Neural crest cell (in vitro differentiated cells): ENCODE measurements around the gene NUCB1. TPM values are rescaled to one million over a fixed set of nuclear protein-coding genes. Genes with fewer than 3 reads are reported as not detected.

Experiments
- DNase-seq: peaks from one replicate; pipeline ENCODE4 v3.0.0; 2021; ENCODE audit warnings: low read depth, mixed read lengths, low spot score
- H3K27ac Mint-ChIP-seq: one replicate; pipeline ENCODE4 v1.8.0; 2021; ENCODE audit warnings: mild to moderate bottlenecking, mixed read lengths; ENCODE audit not compliant: unreplicated experiment
- H3K27me3 Mint-ChIP-seq: 2 replicates; pipeline ENCODE4 v1.8.0; 2021; ENCODE audit warnings: low read depth, mild to moderate bottlenecking, mixed read lengths
- H3K36me3 Mint-ChIP-seq: 2 replicates; pipeline ENCODE4 v1.8.0; 2021; ENCODE audit warnings: low read depth, mild to moderate bottlenecking, mixed read lengths
- H3K4me1 Mint-ChIP-seq: 2 replicates; pipeline ENCODE4 v1.8.0; 2021; ENCODE audit warnings: mixed read lengths
- H3K4me3 Mint-ChIP-seq: one replicate; pipeline ENCODE4 v1.8.0; 2021; ENCODE audit warnings: mild to moderate bottlenecking, mixed read lengths
- H3K9me3 Mint-ChIP-seq: 2 replicates; pipeline ENCODE4 v1.8.0; 2021; ENCODE audit warnings: mixed read lengths
- total RNA-seq: library from RNA; stranded (reverse); gene quantifications from 2 replicates; pipeline ENCODE4 v1.2.1, GENCODE V29; 2021
- TF ChIP-seq, protein P1 (sequence below): fragments of 200-600 bp; sonication (generic); conservative IDR thresholded peaks from 2 replicates; pipeline ENCODE4 v1.5.0; 2021; ENCODE audit warnings: antibody characterized with exemption, mild to moderate bottlenecking

The NUCB1 gene
- total RNA-seq, 1 donor from 2014 or later: 102 TPM

DNA sequence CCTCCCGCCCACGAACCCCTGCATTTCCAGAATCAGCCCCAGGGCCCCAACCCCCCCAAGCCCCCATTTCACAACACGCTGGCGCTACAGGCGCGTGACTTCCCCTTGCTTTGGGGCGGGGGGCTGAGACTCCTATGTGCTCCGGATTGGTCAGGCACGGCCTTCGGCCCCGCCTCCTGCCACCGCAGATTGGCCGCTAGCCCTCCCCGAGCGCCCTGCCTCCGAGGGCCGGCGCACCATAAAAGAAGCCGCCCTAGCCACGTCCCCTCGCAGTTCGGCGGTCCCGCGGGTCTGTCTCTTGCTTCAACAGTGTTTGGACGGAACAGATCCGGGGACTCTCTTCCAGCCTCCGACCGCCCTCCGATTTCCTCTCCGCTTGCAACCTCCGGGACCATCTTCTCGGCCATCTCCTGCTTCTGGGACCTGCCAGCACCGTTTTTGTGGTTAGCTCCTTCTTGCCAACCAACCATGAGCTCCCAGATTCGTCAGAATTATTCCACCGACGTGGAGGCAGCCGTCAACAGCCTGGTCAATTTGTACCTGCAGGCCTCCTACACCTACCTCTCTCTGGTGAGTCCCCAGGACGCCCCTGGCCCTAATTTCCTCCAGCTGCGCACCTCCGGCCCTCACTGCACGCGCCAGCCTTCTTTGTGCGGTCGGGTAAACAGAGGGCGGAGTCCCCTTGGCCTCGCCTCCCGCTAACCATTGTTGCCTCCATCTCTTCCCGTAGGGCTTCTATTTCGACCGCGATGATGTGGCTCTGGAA, 65.1 kb downstream of the NUCB1 start, which contains the start of gene FTL:
TSS of gene FTL (plus strand) at position 270 of the 766 bp plus-strand sequence. CDS start at position 469, 199 bp downstream.
- Mint-ChIP-seq H3K27me3 (peaks cover 21% of the 10 kb centered on the region), H3K9me3 (no peaks in the 10 kb centered on the region), H3K27ac (peak within 1 kb of the TSS; percentile 99), H3K36me3 (peaks cover 24% of the 10 kb centered on the region), H3K4me3 (peak within 1 kb of the TSS; percentile 99), H3K4me1 (peaks cover 58% of the 10 kb centered on the region)
- peak; percentile 90 for DNase-seq
- TF ChIP-seq, protein P1, sequence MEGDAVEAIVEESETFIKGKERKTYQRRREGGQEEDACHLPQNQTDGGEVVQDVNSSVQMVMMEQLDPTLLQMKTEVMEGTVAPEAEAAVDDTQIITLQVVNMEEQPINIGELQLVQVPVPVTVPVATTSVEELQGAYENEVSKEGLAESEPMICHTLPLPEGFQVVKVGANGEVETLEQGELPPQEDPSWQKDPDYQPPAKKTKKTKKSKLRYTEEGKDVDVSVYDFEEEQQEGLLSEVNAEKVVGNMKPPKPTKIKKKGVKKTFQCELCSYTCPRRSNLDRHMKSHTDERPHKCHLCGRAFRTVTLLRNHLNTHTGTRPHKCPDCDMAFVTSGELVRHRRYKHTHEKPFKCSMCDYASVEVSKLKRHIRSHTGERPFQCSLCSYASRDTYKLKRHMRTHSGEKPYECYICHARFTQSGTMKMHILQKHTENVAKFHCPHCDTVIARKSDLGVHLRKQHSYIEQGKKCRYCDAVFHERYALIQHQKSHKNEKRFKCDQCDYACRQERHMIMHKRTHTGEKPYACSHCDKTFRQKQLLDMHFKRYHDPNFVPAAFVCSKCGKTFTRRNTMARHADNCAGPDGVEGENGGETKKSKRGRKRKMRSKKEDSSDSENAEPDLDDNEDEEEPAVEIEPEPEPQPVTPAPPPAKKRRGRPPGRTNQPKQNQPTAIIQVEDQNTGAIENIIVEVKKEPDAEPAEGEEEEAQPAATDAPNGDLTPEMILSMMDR: no peak

DNA sequence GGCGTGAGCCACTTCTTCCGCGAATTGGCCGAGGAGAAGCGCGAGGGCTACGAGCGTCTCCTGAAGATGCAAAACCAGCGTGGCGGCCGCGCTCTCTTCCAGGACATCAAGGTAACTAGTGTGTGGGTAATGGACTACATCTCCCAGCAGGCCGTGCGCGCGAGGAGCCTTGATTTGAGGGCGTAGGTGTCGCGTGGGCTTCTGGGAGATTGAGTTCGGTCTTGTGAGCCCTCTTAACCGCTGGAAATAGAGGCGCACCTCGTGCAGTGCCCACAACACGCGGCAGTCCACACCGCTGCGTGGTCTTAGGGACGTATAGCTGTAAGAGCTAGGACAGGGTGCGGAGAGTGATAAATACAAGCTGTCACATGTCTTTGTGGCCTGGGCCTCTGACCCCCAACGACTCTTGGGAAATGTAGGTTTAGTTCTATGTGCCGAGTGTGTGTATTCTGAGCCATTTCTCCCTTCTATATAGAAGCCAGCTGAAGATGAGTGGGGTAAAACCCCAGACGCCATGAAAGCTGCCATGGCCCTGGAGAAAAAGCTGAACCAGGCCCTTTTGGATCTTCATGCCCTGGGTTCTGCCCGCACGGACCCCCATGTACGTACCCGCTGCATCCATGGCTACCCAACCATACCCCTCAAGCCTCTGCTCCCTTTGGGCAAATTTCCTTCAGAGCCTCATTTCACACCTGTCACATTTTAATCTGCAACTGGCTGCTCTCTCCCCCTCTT, 65.9 kb downstream of the NUCB1 start:
- peaks cover 23% of the 10 kb centered on the region for H3K36me3 Mint-ChIP-seq
- TF ChIP-seq, protein P1: no peak
- no peaks in the 10 kb centered on the region for H3K9me3 Mint-ChIP-seq
- peak overlapping the region; percentile 99 for H3K4me3 Mint-ChIP-seq
- peak overlapping the region; percentile 99 for H3K27ac Mint-ChIP-seq
- peaks cover 60% of the 10 kb centered on the region for H3K4me1 Mint-ChIP-seq
- peak; percentile 81 for DNase-seq
- peaks cover 21% of the 10 kb centered on the region for H3K27me3 Mint-ChIP-seq

DNA sequence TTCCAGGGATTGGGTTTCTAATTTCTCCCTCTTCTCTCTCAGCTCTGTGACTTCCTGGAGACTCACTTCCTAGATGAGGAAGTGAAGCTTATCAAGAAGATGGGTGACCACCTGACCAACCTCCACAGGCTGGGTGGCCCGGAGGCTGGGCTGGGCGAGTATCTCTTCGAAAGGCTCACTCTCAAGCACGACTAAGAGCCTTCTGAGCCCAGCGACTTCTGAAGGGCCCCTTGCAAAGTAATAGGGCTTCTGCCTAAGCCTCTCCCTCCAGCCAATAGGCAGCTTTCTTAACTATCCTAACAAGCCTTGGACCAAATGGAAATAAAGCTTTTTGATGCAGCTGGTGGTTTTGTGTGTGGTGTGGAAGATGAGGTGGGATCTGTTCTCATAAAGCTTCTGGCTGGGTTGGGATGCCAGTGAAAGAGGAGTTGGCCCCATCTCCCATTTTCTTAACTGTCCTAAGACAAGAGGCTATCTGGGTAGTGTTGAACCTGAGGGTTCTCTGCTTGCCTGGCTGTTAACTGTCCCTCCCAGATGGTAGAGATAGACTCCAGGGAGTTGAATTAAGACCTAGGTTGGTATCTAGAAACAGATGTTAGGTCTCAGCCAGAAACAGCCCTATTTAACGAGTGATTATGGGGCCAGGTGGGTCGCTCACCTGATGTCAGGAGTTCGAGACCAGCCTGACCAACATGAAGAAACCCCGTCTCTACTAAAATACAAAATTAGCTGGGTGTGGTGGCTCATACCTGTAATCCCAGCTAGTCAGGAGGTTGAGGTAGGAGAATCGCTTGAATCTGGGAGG, 66.6 kb downstream of the NUCB1 start:
- Mint-ChIP-seq H3K36me3 (peaks cover 18% of the 10 kb centered on the region), H3K4me3 (peak overlapping the region; percentile 99), H3K4me1 (peaks cover 57% of the 10 kb centered on the region), H3K27ac (peak overlapping the region; percentile 99), H3K27me3 (peaks cover 21% of the 10 kb centered on the region), H3K9me3 (no peaks in the 10 kb centered on the region)
- DNase-seq: no peak
- TF ChIP-seq, protein P1: no peak

DNA sequence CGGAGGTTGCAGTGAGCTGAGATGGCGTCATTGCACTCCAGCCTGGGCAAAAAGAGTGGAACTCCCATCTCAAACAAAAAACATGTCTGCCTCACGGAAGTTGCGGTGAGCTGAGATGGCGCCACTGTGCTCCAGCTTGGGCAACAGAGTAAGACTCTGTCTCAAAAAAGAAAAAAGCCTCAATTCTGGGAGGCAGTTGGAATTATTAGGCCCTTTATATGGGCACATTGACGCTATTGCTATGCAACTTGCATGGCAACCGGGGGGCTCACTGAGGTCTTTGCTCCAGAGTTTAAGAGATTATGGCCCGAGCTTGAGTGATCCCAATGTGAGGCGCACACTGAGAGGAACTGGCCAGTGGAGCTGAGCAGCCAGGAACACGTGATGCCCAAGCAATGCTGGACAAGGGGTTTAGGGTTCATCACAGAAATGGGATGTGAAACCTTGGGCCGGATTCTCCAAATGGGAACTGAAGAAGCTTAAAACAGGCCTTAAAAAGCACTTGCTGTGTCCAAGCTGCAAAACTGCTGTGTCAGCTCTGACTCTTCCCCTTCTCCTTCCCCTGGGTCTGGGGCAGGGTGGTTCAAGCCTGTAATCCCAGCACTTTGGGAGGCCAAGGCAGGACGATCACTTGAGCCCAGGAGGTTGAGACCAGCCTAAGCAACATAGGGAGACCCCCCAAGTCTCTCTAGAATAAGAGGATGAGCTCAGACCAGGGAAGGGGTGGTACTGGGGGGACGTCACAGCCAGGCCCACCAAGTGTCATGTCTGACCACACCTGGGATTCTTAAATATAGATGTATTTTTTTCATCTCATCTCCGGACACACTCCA, 67.5 kb downstream of the NUCB1 start:
- peak overlapping the region; percentile 99 for H3K4me3 Mint-ChIP-seq
- no peak for DNase-seq
- TF ChIP-seq, protein P1: no peak
- peaks cover 21% of the 10 kb centered on the region for H3K27me3 Mint-ChIP-seq
- peak overlapping the region; percentile 84 for H3K27ac Mint-ChIP-seq
- H3K36me3 Mint-ChIP-seq: peaks cover 18% of the 10 kb centered on the region
- H3K4me1 Mint-ChIP-seq: peaks cover 50% of the 10 kb centered on the region
- H3K9me3 Mint-ChIP-seq: no peaks in the 10 kb centered on the region
